Femur (tissue), 1 donor: ENCODE measurements around the gene SEC14L1.

Experiments used
- DNase-seq: peaks from one replicate; pipeline ENCODE4 v3.0.0-alpha.2; 2017

Gene SEC14L1

DNA sequence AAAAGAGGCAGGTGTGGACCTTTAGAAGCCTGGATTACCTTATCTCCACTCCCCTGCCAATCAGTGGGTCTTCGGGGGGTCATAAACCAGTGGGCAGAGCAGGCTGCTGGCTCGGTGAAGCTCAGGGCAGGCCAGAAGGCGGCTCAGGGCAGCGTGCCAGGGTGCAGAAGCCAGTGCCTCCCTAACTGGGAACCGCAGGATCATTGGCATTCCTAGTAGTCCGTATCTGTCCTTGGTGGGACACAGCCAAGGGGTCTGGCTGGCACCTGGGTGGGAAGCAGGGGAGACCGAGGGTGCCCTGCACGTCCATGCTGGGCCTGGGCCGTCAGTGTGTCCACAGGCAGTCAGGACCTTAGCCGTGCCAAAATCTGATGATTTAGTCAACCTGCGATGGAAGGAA is 76.8 kb downstream of the SEC14L1 start:
- no peak for DNase-seq

- DNase-seq: no peak
These were observed 78.1 kb downstream of the SEC14L1 start for GRCh38 chr17:77218902-77219301.

DNA sequence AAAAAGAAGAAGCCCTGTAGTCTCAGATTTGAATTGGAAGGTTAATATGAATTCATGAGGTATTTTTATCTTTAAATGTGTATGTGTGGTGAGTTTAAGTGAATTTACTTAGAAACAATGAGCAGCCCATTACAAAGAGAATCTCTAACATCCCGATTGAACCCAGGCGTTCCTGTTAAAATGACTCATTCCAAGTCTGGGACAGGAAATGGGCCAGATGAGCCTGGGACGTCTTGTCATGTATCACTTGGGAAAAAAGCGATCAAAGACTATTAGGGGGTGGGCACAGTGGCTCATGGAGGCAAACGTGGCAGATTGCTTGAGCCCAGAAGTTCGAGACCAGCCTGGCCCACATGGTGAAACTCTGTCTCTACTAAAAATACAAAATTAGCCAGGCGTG is 81.6 kb downstream of the SEC14L1 start:
- DNase-seq: no peak

DNA sequence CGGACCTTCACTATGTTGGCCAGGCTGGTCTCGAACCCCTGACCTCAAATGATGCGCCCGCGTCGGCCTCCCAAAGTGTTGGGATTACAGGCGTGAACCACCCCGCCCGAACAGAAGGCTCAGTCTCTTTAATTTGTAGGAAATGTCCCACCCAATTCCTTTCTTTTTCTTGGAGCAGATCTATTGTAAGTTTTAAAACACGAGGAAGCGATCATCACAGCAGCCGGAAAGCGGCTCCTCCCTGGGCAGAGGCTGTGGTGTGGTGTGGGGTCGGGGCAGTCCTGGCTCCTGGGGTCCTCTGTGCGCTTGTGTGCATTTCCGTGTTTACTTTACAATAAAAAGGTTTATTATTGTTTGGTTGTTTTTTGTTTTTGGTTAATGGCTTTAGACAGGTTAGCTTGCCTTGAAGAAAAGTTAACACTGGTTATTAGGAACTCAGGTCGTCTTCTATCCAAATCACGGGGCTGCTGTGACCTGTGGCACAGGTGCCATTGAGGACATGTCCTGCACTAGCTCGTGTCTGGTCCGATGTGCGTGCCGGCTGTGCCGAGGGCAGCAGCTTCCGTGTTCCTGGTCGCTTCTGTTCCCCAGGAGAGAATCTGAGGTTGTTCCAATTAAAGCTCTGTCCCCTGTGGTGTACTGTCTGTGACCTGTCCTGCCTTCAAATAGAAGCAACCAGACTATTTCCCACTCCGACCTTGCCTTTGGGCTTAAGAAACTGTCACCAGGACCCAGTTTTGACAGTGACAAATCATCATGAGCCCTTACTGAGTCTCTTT is 83.1 kb downstream of the SEC14L1 start:
- no peak for DNase-seq

GRCh38 chr17:77225265-77225664 is 84.5 kb downstream of the SEC14L1 start:
- DNase-seq: no peak

DNA sequence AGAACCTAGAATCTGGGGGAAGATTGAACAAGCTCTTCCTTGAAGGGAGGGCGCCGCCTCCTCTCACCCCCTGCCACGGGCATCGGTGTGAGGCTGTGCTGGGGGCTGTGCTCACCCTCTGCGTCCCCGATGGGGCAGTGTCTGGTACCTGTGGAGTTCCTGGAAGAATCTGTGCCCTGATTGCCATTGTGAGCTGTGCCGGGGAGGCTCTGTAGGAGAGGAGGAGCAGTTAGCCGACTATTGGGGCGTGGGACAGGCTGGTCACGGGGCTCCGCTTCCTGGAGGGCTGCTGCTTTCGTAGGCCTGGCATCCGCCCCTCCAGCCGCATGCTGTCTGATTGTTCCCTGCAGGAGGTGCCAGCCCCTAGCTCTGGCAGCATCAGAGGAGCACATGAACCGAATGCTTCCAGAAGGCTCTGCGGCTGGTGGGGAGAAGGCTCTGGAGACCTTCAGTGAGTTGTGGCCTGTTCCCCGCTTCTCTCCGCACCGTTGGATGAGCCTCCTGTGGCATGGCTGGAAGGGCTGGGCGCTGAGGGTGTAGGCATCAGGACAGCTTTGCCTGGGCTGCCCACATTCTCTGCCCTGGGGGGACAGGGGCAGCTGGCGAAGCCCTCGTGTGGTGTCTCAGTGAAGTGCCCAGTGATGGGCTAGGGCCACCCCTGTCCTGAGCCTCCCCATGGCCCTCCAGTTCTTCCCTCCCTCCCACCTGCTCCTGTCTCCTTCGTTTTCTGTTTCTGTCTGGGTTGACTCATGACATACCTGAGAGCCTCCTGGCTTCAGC is 86.9 kb downstream of the SEC14L1 start:
- DNase-seq: no peak

DNA sequence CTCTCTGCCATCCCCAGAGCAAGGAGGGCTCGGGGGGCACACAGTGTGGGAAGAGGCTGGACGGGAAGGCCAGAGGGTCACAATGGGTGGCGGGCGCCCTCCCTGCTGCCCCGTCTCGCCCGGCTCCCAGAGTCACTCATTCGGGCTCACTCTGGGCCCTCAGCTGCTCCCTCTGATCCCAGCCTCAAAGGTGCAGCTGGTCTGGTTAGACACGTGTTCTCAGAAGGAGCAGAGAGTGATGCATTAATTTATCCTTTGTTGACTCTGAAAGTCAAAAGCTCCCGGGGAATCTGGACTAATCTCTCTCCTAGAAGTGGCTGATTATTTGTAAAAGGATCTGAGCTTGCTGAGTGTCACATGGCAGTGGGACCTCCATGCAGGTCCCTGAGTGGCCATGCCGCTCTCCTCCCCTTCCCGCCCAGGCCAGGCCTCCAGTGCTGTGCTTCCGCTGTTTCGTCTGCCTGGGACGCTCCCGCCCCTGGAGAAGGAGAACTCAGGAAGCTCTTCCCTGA is 87.5 kb downstream of the SEC14L1 start:
- DNase-seq: no peak

DNA sequence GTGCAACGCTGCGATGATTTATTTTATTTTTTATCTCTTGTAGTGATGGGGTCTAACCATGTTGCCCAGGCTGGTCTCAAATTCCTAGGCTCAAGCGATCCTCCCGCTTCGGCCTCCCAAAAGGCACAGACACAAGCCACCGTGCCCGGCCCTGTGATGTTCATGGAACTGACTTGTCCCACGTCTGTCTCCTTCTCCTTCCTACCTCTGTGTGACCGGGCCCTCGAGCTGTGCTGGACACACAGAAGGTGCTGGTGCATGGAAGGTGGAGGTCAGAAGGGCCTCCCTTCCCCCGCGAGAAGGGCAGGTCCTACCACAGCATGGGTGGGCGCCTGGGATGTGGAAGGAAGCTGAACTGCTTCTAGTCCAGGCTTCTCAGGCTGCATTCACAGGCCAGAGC is 88.0 kb downstream of the SEC14L1 start:
- no peak for DNase-seq

DNA sequence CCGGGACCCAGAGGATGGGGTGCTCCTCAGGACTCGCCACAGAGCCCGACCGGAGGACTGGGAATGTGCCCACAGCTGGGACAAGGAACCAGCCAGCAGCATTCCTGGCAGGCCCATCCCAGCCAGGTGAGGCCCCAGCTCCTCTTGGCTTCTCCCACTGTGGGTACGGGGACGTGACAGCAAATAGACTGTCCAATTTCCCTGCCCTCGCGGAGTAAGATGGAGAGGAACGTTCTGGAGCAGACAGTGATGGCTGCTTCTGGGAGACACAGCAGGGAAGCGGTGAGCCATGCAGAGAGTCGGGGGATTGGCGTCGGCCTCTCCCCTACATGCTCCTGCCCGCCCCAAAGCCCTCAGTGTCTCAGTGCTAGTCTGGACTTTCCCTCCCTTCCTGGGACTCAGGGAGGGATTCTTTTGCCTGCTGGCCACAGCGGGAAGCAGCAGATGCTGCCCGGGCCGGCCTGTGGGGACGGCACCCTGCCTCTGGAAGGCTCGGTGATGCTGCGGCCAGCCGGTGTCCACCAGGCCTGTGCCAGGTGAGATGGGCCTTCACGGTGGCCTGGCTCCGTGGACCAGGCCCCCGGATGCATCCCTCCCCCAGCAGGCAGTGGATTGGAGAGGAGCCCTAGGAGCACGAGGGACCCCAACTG is 89.1 kb downstream of the SEC14L1 start:
- DNase-seq: no peak

GRCh38 chr17:77230436-77230830 is 89.7 kb downstream of the SEC14L1 start:
- no peak for DNase-seq

- no peak for DNase-seq
These were observed 90.5 kb downstream of the SEC14L1 start for GRCh38 chr17:77231076-77231871.

DNA sequence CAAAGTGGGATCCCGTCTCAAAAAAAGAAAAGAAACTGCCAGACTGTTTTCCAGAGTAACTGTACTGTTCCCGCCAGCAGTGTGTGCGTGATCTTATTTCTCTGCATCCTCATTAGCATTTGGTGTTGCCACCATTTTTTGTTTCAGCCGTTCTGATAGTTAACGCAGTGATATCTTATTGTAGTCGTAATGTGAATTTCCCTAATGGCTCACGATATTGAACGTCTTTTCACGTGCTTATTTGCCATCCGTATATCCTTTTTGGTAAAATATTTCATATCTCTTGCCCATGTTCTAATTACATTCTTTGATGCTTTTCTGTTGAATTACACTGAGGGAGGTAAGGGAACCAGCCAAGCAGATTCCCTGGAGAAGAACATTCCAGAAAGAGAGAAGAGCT is 92.4 kb downstream of the SEC14L1 start:
- no peak for DNase-seq

- DNase-seq: no peak
These were observed 93.0 kb downstream of the SEC14L1 start for GRCh38 chr17:77233635-77234334.

GRCh38 chr17:77234695-77235094 is 93.9 kb downstream of the SEC14L1 start:
- DNase-seq: no peak

DNA sequence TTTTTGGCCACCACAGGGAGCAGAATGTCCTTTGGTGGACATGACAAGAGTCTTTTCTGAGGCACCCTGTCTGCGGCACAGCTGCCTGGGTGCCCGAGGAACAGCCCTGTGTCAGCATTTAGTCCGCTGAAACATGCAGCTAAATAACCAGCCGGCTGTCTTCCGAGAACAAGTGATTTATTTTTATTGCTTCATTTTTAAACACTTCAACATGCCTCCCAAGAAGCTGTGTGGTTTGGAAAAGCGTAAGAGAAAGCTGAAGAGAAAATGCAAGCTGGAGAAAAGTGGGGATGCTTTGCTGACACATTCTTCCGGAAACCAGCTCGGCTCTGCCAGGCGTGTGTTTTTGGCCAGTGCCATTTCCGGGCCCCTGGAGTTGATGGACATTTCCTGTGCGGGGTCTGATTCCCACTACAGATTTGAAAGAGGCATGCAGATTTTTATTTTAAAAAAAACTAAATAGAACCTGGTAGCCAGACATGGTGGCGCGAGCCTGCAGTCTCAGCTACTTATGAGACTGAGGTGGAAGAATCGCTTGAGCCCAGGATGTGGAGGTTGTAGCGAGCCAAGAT is 94.7 kb downstream of the SEC14L1 start:
- peak; percentile 77 for DNase-seq

- DNase-seq: no peak
These were observed 96.7 kb downstream of the SEC14L1 start for GRCh38 chr17:77237232-77238008.

DNA sequence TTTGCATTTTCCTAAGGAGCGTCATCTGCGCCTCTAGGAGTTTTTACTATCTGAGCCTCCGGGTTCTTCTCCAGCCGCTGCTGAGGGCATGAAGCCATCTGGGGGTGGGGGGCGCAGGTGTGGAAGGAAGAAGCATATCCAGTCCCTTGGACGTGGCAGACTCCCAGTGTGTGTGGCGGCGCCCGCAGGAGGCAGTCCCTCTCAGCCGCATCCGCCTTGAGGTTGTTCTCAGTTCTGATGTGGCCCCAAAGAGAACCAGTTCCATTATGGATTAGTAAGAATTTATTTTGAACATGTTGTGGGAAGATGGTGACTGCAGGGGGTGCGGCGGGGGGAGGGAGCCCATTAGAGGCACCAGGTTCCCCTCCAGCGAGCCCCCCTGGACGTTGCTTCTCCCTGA is 100.2 kb downstream of the SEC14L1 start:
- DNase-seq: no peak

GRCh38 chr17:77242118-77242851 is 101.5 kb downstream of the SEC14L1 start:
- DNase-seq: no peak

GRCh38 chr17:77245162-77245926 is 104.6 kb downstream of the SEC14L1 start:
- DNase-seq: no peak
